ENCODE results near the gene RAB44.

The RAB44 gene

GRCh38 chr6:36699348-36699747 is 1.7 kb downstream of the RAB44 start:
- TF ChIP-seq CTCF (conservative IDR thresholded peaks at IDR 0.05; ENCODE audit: low read depth), result no peak
- POLR2A ChIA-PET (ENCODE audit: low non-redundant PET), result no interaction called here
- DNase-seq (ENCODE audit: low spot score), result no peak
- H3K27ac ChIP-seq, result no peak overlapping the region
- CTCF ChIA-PET, result interaction anchor here (0.5 to 0.6 kb wide), 2 partner anchors 55 to 167 kb away, joined by 3 to 5 read pairs; no protein-coding TSS in a partner anchor

- ChIA-PET POLR2A (ENCODE audit: low non-redundant PET) (no interaction called here), CTCF (interaction anchor here (0.7 to 0.9 kb wide), 2 partner anchors 37 to 84 kb away, joined by 3 read pairs; no protein-coding TSS in a partner anchor)
- no peak for TF ChIP-seq CTCF (conservative IDR thresholded peaks at IDR 0.05; ENCODE audit: low read depth)
- DNase-seq (ENCODE audit: low spot score), result no peak
- H3K27ac ChIP-seq, result no peak overlapping the region; the same call in 1 of the 2 replicates
Measured at GRCh38 chr6:36700071-36700812, 2.6 kb downstream of the RAB44 start.

GRCh38 chr6:36700831-36701230 is 3.2 kb downstream of the RAB44 start:
- no peak for DNase-seq (ENCODE audit: low spot score)
- ChIA-PET POLR2A (ENCODE audit: low non-redundant PET) (no interaction called here), CTCF (interaction anchor here (0.7 to 0.9 kb wide), 2 partner anchors 38 to 85 kb away, joined by 3 read pairs; no protein-coding TSS in a partner anchor)
- H3K27ac ChIP-seq, result peak overlapping the region; percentile 51; the same call in 1 of the 2 replicates
- no peak for TF ChIP-seq CTCF (conservative IDR thresholded peaks at IDR 0.05; ENCODE audit: low read depth)

GRCh38 chr6:36701401-36701991 is 3.9 kb downstream of the RAB44 start:
- no peak; the same call in 1 of the 2 replicates for TF ChIP-seq CTCF (conservative IDR thresholded peaks at IDR 0.05; ENCODE audit: low read depth)
- ChIA-PET POLR2A (ENCODE audit: low non-redundant PET) (no interaction called here), CTCF (interaction anchor here (0.9 kb wide), 1 partner anchor 38 kb away, joined by 3 read pairs; no protein-coding TSS in a partner anchor)
- peak; percentile 49 for DNase-seq (ENCODE audit: low spot score)
- H3K27ac ChIP-seq, result peak overlapping the region; percentile 51; the same call in 1 of the 2 replicates

- ChIA-PET POLR2A (ENCODE audit: low non-redundant PET) (no interaction called here), CTCF (interaction anchor here (0.6 kb wide), 2 partner anchors 16 to 18 kb away, joined by 3 read pairs; no protein-coding TSS in a partner anchor)
- no peak for TF ChIP-seq CTCF (conservative IDR thresholded peaks at IDR 0.05; ENCODE audit: low read depth)
- H3K27ac ChIP-seq, result no peak overlapping the region
- DNase-seq (ENCODE audit: low spot score), result no peak
Measured at GRCh38 chr6:36702656-36703055, 5.0 kb downstream of the RAB44 start.

GRCh38 chr6:36703081-36703606 is 5.5 kb downstream of the RAB44 start:
- no peak for TF ChIP-seq CTCF (conservative IDR thresholded peaks at IDR 0.05; ENCODE audit: low read depth)
- POLR2A ChIA-PET (ENCODE audit: low non-redundant PET), result no interaction called here
- no peak for DNase-seq (ENCODE audit: low spot score)
- H3K27ac ChIP-seq, result no peak overlapping the region
- CTCF ChIA-PET, result interaction anchor here (0.6 kb wide), 1 partner anchor 17 kb away, joined by 3 read pairs; no protein-coding TSS in a partner anchor
